HG03060 (cell line): ENCODE data around the gene ACTR5.

Experiments
- ATAC-seq: cut with Tn5 transposase; IDR thresholded peaks from one replicate; pipeline ENCODE4 v1.9.1; 2021; ENCODE audit warnings: low read depth, moderate number of reproducible peaks; ENCODE audit not compliant: unreplicated experiment

ACTR5 gene

GRCh38 chr20:38748097-38748860, at the start of gene ACTR5:
ACTR5 (plus strand) TSS chr20:38748460; CDS start chr20:38748479, 19 bp downstream.
- peak; percentile 63 for ATAC-seq

GRCh38 chr20:38698541-38698940, 49.7 kb upstream of the ACTR5 start:
- ATAC-seq, result no peak

DNA sequence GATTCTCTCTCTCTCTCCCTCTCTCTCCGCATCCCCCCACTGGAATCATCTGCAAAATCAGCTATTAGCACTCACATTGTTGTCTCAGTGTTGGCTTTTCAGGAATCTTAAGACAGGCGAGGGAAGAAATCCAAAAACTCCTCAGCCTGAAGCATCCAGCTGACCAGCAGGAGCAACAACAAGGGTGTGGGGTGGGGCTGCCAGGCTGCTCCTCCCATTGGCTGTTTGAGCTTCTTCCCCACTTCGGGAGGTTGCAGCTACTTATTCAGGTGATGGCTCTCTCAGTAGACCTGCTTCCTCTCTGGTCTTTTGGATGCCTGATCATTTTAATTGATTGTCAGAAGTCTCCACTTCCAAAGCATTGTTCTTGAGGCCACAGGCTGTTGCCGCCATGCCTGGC, 48.1 kb upstream of the ACTR5 start:
- ATAC-seq, result no peak

- ATAC-seq, result no peak
These were observed 47.3 kb upstream of the ACTR5 start for GRCh38 chr20:38700926-38701325.

DNA sequence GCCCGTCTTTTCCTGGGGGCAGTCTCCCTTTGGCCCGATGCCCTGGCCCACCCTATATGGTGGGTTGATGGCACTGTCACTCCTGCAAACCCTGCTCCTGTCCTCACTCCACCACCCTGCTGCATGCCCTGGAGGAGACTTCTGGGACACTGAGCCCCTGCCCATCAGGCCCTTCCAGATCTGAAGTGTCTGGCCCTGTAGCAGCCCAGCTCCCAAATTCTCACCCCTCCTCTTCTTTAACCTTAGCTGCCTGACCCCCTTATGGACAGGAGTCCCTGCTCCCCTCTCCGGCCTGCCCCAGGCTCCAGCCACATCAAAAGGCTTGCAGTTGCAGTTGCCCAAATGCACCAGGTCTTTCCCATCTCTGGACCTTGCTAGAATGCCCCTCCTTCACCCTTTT, 44.7 kb upstream of the ACTR5 start:
- no peak for ATAC-seq

GRCh38 chr20:38704136-38704535, 44.1 kb upstream of the ACTR5 start:
- ATAC-seq, result no peak

DNA sequence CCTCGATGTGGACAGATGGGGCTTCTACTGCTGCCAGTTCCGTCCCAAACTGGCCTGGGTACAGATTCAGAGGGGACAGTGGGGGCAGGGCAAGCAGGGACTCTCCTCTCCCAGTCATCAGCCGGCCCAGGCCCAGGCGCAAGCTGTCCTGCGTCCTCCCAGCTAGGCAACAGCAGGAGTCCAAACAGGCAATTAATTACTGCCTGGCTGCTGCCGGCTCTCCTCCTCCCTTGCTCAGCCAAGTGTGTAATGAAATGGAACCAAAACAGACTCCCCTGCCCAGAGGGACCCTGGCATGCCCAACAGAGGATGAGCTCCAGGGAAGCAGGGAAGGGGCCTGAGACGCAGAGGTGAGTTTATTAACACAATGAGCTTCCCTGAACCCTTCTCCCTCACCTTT, 41.8 kb upstream of the ACTR5 start:
- no peak for ATAC-seq

DNA sequence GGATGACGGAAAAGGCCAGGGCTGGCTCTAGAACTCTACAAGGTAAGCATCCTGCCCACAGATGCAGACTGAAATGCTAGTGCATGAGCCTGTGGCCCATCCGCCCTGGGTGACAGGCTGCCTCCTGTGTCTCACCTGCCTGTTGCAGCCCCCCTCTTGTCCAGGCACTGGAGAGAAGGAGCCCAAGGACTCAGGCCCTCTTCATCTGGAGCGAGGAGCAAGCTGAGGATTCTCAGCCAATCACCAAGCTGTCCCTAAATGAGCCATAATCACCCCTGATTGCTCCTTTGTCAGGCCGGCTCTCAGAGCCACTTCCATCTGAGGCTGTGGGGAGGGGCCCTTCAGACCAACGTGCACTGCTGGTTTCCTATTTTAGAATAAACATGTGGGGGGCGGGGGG, 34.0 kb upstream of the ACTR5 start:
- ATAC-seq, result no peak

GRCh38 chr20:38715646-38716045, 32.6 kb upstream of the ACTR5 start:
- ATAC-seq, result no peak

DNA sequence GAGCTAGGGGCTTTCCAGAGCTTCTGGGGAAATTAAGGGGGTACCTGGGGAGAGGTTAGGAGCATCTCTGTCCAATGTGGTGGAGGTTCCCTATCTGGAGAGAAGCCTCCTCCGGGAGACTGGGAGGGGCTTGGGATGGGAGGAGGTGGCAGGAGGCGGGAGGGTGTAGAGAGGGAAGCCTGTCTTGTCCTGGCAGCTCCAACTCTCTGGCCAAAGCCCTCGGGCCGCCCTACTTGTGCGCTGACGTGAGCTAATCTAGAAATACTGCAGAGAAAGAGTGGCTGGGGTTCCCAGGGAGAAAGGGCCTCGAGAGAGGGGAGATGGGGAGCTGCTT, 25.6 kb upstream of the ACTR5 start:
- no peak for ATAC-seq

DNA sequence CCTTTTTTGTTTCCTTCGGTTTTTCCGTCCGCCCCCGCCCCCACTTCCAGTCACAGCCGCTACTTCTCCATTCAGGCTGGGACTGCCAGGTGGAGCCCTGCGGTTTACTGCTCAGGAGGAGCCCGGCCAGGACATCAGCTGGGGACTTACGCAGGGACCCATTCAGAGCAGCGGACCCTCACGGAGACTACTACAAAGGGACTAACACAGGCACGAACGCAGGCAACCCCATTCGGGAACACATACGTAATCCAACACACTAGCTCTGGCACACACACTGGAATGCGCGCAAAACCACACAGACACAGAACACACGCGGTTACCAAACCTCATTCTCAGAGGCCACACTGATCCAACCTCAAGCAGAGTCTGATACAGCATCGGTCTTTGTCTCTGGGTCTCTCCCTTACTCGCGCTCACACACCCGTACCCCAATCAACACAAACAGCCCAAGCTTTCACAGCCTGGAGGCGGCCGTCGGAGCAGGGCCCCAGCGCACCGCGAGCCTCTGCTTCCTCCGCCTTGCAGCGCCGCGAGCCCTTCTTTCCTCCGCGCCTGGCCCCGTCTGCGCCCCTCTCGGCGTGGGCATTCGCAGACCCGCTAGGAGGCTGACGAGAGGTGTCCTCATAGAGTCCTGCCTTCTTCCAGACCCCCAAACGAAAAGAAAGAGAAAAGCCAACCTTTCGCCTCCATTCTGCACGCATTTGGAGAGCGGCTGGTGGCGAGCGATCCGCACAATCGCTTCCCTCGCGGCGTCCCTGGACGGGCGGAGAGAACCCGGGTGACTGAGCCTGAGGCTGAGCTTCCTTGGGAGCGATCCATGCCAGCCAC, 25.0 kb upstream of the ACTR5 start:
- ATAC-seq, result no peak

DNA sequence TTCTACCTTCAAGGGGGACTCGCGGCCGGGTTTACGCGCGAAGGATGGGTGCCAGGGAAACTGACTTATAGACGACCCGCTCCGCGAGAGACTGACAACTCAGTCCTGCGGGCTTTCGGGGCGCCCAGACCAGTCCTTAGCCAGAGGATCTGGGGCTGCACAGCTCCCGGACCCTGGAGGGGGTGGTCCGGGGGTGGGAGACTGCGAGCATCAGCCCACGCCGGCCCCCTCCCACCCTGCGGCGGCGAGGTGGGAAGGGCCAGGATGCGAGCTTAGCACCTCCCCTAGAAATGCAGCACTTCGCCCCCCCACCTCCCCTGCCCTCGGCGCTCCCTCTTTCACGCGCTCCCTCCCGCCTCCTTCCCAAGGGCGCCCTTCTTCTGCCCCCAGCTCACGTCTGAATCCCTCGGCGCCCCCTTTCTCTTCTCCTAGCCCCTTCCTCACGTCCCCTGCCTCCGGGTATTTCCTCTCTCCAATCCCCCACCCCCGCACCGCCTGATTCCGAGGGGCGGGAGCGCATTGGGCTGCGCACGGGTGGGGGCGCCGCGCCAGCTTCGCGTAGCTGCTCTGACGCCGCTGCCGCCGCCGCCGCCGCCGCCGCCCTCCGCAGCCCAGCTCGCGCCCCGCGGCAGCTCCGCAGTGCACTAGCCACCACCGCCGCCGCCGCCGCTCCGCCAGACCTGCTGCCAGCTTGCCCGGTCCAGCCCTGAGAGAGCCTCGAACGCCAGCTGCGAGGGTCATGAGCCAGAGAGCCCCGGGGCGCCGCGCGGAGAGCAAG, 24.2 kb upstream of the ACTR5 start, which contains the start of gene SLC32A1:
SLC32A1 (plus strand) TSS at position 639 of the 778 bp plus-strand sequence. CDS start 239 bp downstream, outside the sequence.
- ATAC-seq, result no peak

DNA sequence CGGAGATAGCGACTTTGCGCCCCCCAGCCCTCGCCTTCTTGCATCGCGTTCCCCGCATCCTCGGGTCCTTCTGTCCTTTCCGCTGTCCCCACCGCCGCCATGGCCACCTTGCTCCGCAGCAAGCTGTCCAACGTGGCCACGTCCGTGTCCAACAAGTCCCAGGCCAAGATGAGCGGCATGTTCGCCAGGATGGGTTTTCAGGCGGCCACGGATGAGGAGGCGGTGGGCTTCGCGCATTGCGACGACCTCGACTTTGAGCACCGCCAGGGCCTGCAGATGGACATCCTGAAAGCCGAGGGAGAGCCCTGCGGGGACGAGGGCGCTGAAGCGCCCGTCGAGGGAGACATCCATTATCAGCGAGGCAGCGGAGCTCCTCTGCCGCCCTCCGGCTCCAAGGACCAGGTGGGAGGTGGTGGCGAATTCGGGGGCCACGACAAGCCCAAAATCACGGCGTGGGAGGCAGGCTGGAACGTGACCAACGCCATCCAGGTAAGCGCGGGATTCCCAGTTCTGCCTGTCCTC, 23.6 kb upstream of the ACTR5 start:
- no peak for ATAC-seq

- no peak for ATAC-seq
These were observed 22.9 kb upstream of the ACTR5 start for GRCh38 chr20:38725148-38725901.

- ATAC-seq, result no peak
These were observed 22.1 kb upstream of the ACTR5 start for GRCh38 chr20:38725931-38726803.

- no peak for ATAC-seq
These were observed 21.3 kb upstream of the ACTR5 start for GRCh38 chr20:38726804-38727606.

- ATAC-seq, result no peak
These were observed 20.6 kb upstream of the ACTR5 start for GRCh38 chr20:38727607-38728190.

GRCh38 chr20:38728191-38728781, 20.0 kb upstream of the ACTR5 start:
- ATAC-seq, result no peak
